ENCODE data around the gene DLG1.

DLG1 gene

GRCh38 chr3:196996454-196997265, 301.8 kb downstream of the DLG1 start:
- DNase-seq (ENCODE audit: low spot score), result no peak

GRCh38 chr3:196995646-196996355, 302.6 kb downstream of the DLG1 start:
- no peak for DNase-seq (ENCODE audit: low spot score)

- DNase-seq (ENCODE audit: low spot score), result no peak
Measured at GRCh38 chr3:196995027-196995426, 303.4 kb downstream of the DLG1 start.

GRCh38 chr3:196994056-196994455, 304.4 kb downstream of the DLG1 start:
- DNase-seq (ENCODE audit: low spot score), result no peak
